ENCODE results near the gene SLC25A12. TPM values are rescaled to one million over a fixed set of nuclear protein-coding genes. Genes with fewer than 3 reads are reported as not detected.
A peak's percentile ranks its signal among the peaks of the same experiment; 100 is the strongest.

Gene SLC25A12
- total and polyA plus RNA-seq, 2 of the 13 experiments (the other 11 are each of a cell fraction or from before 2014, with no cell fraction given): 8.1 to 15.9 TPM

DNA sequence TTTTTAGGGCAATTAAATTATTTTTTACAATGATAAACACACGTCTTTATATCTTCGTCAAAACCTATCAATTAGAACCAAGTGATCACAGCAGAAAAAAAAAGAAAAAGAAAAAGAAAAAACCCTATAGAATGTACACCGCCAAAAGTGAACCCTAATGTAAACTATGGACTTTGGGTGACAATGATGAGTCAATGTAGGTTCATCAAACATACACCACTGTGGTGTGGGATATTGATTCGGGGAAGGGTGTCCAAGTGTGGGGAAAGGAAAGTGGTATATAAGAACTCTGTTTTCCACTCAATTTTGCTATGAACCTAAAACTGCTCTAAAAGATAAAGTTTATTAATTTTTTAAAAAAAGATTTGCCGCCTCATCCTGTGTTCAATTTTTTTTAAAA is 121.7 kb downstream of the SLC25A12 start (continued):
- no peak for TF ChIP-seq LBX2 (CRISPR knock-in tag; IDR thresholded peaks at IDR 0.05; ENCODE audit: borderline replicate concordance)
- TF ChIP-seq RXRB (CRISPR knock-in tag; IDR thresholded peaks at IDR 0.05; ENCODE audit: borderline replicate concordance): peak; percentile 63
- TF ChIP-seq ZBTB43 (CRISPR knock-in tag; conservative IDR thresholded peaks at IDR 0.05): 0 out of 2 replicates have a peak, but pooled peaks have one; percentile 41
- 0 out of 2 replicates have a peak, but pooled peaks have one; percentile 24 for TF ChIP-seq KAT8 (CRISPR knock-in tag; IDR thresholded peaks at IDR 0.05)
- TF ChIP-seq BCL6 (CRISPR knock-in tag; IDR thresholded peaks at IDR 0.05): 0 out of 2 replicates have a peak, but pooled peaks have one; percentile 44
- no peak for TF ChIP-seq ZNF784 (CRISPR knock-in tag; IDR thresholded peaks at IDR 0.05; ENCODE audit: borderline replicate concordance)
- TF ChIP-seq NFKB2 (CRISPR knock-in tag; IDR thresholded peaks at IDR 0.05; ENCODE audit: borderline replicate concordance): no peak
- TF ChIP-seq ARID3A (IDR thresholded peaks at IDR 0.05; ENCODE audit: low read depth, low read length): peak; percentile 92
- no peak for TF ChIP-seq GPN1 (CRISPR knock-in tag; IDR thresholded peaks at IDR 0.05; ENCODE audit: borderline replicate concordance)
- TF ChIP-seq SALL2 (CRISPR knock-in tag; IDR thresholded peaks at IDR 0.05): no peak
- no peak for TF ChIP-seq PHF21A (CRISPR knock-in tag; IDR thresholded peaks at IDR 0.05)
- TF ChIP-seq ZNF101 (CRISPR knock-in tag; IDR thresholded peaks at IDR 0.05; ENCODE audit: borderline replicate concordance, low read depth): no peak
- TF ChIP-seq MZF1 (CRISPR knock-in tag; IDR thresholded peaks at IDR 0.05; ENCODE audit: borderline replicate concordance): no peak
- TF ChIP-seq ZBTB42 (CRISPR knock-in tag; IDR thresholded peaks at IDR 0.05): no peak
- TF ChIP-seq FOXA3 (CRISPR knock-in tag; IDR thresholded peaks at IDR 0.05): peak; percentile 85
- no peak for TF ChIP-seq ZNF790 (CRISPR knock-in tag; IDR thresholded peaks at IDR 0.05; ENCODE audit: borderline replicate concordance)
- no peak for TF ChIP-seq ZNF17 (CRISPR knock-in tag; IDR thresholded peaks at IDR 0.05)
- no peak for TF ChIP-seq ZNF670 (CRISPR knock-in tag; IDR thresholded peaks at IDR 0.05; ENCODE audit: borderline replicate concordance)
- no peak for TF ChIP-seq IKZF1 (IDR thresholded peaks at IDR 0.05)
- TF ChIP-seq SMAD9 (CRISPR knock-in tag; IDR thresholded peaks at IDR 0.05): no peak
- no peak for TF ChIP-seq PHF5A (CRISPR knock-in tag; IDR thresholded peaks at IDR 0.05; ENCODE audit: low read depth, unreplicated experiment)
- TF ChIP-seq IKZF5 (CRISPR knock-in tag; IDR thresholded peaks at IDR 0.05): peak; percentile 26; the same call in 1 of the 2 replicates
- TF ChIP-seq ZBTB7B (CRISPR knock-in tag; IDR thresholded peaks at IDR 0.05): no peak
- no peak for TF ChIP-seq PAF1 (CRISPR knock-in tag; IDR thresholded peaks at IDR 0.05)
- TF ChIP-seq POGZ (CRISPR knock-in tag; IDR thresholded peaks at IDR 0.05): peak; percentile 70
- peak; percentile 100 for TF ChIP-seq ZBTB20 (CRISPR knock-in tag; IDR thresholded peaks at IDR 0.05; ENCODE audit: borderline replicate concordance, low read depth)
- TF ChIP-seq NR2F6 (IDR thresholded peaks at IDR 0.05): 0 out of 2 replicates have a peak, but pooled peaks have one; percentile 9
- peak; percentile 30; the same call in 1 of the 2 replicates for TF ChIP-seq NR2F6 (CRISPR knock-in tag; IDR thresholded peaks at IDR 0.05)
- no peak for TF ChIP-seq ZNF547 (CRISPR knock-in tag; IDR thresholded peaks at IDR 0.05)
